RWPE1 (cell line): Measurements from ENCODE around the gene AGPAT4.

ENCODE experiments used
- CTCF ChIA-PET: fragments of 350-600 bp; sonication (Branson Sonifier 250); formaldehyde crosslinking; extraction: SDS; loops from one replicate; lab custom pipeline; 2021; lab: Yijun Ruan, JAX
- POLR2A ChIA-PET: fragments of 400-600 bp; formaldehyde crosslinking; extraction: SDS; loops from one replicate; lab custom pipeline; 2020; ENCODE audit warnings: antibody characterized with exemption; ENCODE audit not compliant: low non-redundant PET; lab: Yijun Ruan, JAX
- DNase-seq: peaks from one replicate; pipeline ENCODE4 v3.0.0; 2012; ENCODE audit warnings: low spot score
- H3K27ac ChIP-seq: fragments of 450-650 bp; 2 replicates; pipeline ENCODE4 v1.5.1; 2017
- TF ChIP-seq, protein P1 (sequence below): fragments of 450-650 bp; conservative IDR thresholded peaks from 2 replicates; pipeline ENCODE4 v1.5.1; 2017; ENCODE audit warnings: low read depth, mild to moderate bottlenecking

Gene AGPAT4

DNA sequence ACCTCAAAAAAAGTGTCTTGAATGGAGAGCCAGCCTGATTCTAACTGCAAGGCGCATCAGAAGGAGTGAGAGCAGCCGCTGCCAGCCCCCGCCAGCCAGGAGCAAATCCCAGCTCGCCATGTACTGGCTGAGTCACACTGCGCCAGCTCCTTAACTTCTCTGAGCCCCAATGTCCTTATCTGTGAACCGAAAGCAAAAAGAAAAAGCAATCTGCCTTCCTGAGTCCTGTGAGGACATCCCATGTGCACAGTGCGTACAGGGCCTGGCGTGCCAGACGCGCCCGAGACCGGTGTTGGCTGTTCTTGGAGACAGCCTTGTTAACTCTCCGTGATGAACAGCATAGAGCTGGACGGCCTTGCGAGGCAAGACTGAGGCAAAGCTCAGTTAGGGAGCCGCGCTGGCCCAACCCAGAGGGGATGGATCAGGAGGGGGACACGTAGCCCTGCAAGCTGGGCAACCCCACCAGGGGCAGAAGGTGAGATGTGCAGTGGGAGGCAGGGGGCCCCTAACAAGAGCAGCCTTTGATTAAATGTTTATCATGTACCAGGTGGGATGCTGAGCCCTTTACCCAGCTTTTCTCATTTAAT, 122.7 kb downstream of the AGPAT4 start:
- TF ChIP-seq, protein P1, sequence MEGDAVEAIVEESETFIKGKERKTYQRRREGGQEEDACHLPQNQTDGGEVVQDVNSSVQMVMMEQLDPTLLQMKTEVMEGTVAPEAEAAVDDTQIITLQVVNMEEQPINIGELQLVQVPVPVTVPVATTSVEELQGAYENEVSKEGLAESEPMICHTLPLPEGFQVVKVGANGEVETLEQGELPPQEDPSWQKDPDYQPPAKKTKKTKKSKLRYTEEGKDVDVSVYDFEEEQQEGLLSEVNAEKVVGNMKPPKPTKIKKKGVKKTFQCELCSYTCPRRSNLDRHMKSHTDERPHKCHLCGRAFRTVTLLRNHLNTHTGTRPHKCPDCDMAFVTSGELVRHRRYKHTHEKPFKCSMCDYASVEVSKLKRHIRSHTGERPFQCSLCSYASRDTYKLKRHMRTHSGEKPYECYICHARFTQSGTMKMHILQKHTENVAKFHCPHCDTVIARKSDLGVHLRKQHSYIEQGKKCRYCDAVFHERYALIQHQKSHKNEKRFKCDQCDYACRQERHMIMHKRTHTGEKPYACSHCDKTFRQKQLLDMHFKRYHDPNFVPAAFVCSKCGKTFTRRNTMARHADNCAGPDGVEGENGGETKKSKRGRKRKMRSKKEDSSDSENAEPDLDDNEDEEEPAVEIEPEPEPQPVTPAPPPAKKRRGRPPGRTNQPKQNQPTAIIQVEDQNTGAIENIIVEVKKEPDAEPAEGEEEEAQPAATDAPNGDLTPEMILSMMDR: no peak
- no peak overlapping the region for H3K27ac ChIP-seq
- DNase-seq: no peak
- ChIA-PET CTCF (interaction anchor here (1.3 kb wide), 1 partner anchor 224 kb away, joined by 7 read pairs; no protein-coding TSS in a partner anchor), POLR2A (no interaction called here)

GRCh38 chr6:161150566-161150965, 123.3 kb downstream of the AGPAT4 start:
- TF ChIP-seq, protein P1: no peak
- POLR2A ChIA-PET: no interaction called here
- no peak overlapping the region for H3K27ac ChIP-seq
- DNase-seq: no peak
- CTCF ChIA-PET: interaction anchor here (1.3 kb wide), 1 partner anchor 224 kb away, joined by 7 read pairs; no protein-coding TSS in a partner anchor

- DNase-seq: no peak
- TF ChIP-seq, protein P1: no peak
- no peak overlapping the region for H3K27ac ChIP-seq
- ChIA-PET CTCF (interaction anchor here (1.3 kb wide), 1 partner anchor 225 kb away, joined by 7 read pairs; no protein-coding TSS in a partner anchor), POLR2A (no interaction called here)
Measured at GRCh38 chr6:161150136-161150535, 123.7 kb downstream of the AGPAT4 start.

- DNase-seq: no peak
- no peak overlapping the region for H3K27ac ChIP-seq
- TF ChIP-seq, protein P1: no peak
- CTCF ChIA-PET: interaction anchor here (0.9 kb wide), 1 partner anchor 227 kb away, joined by 3 read pairs; no protein-coding TSS in a partner anchor
- POLR2A ChIA-PET: no interaction called here
Measured at GRCh38 chr6:161143663-161144430, 130.0 kb downstream of the AGPAT4 start.

DNA sequence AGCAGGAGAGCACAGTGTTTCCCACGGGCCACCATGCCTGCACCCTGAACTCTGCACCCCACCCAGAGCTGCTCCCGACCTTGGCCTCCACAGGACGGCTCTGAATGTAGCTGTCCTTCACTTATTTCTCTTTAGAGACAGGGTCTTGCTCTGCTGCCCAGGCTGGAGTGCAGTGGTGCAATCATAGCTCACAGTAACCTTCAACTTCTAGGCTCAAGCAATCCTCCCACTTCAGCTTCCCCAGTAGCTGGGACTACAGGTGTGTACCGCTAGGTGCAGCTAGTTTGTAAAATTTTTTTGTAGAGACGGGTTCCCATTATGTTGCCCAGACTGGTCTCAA, 130.9 kb downstream of the AGPAT4 start:
- ChIA-PET CTCF (interaction anchor here (0.8 kb wide), 1 partner anchor 169 kb away, joined by 4 read pairs; no protein-coding TSS in a partner anchor), POLR2A (no interaction called here)
- no peak overlapping the region for H3K27ac ChIP-seq
- TF ChIP-seq, protein P1: no peak
- no peak for DNase-seq

GRCh38 chr6:161141173-161141572, 132.7 kb downstream of the AGPAT4 start:
- DNase-seq: no peak
- ChIA-PET CTCF (interaction anchor here (0.6 to 0.7 kb wide), 2 partner anchors 144 to 226 kb away, joined by 4 read pairs; no protein-coding TSS in a partner anchor), POLR2A (no interaction called here)
- 0 out of 2 replicates have a peak overlapping the region, but pooled peaks have one; percentile 22 for H3K27ac ChIP-seq
- TF ChIP-seq, protein P1: no peak
